Gastroesophageal sphincter (tissue), 4 donors: Measurements from ENCODE around the gene PTPRD. TPM values are rescaled to one million over a fixed set of nuclear protein-coding genes. Genes with fewer than 3 reads are reported as not detected.

Experiments
- ATAC-seq: fragments of 150-250 bp; one replicate; pipeline ENCODE4 v1.9.1; 2016; ENCODE audit warnings: mild to moderate bottlenecking, moderate library complexity
- H3K27ac ChIP-seq, 4 donors: fragments of 200-600 bp; sonication (generic) in 3 of 4; 1 replicate in 3 of 4; 2 replicates in 1 of 4; pipeline ENCODE4 v1.5.1; 2016 to 2019
- H3K27me3 ChIP-seq: fragments of 200-600 bp; sonication (generic); one replicate; pipeline ENCODE4 v1.5.1; 2019
- H3K36me3 ChIP-seq, 2 donors: fragments of 200-600 bp; sonication (generic); one replicate each; pipeline ENCODE4 v1.5.1; 2019; ENCODE audit warnings: control low read depth in 1 of 2
- H3K4me1 ChIP-seq, 3 donors: fragments of 200-600 bp; sonication (generic); 1 replicate in 2 of 3; 2 replicates in 1 of 3; pipeline ENCODE4 v1.5.1; 2016 to 2019; ENCODE audit warnings: control low read depth in 2 of 3
- H3K4me3 ChIP-seq, 2 donors: fragments of 200-600 bp; sonication (generic); one replicate each; pipeline ENCODE4 v1.5.1; 2019; ENCODE audit warnings: mild to moderate bottlenecking in 1 of 2, moderate library complexity in 1 of 2
- H3K9me3 ChIP-seq, 3 donors: fragments of 200-600 bp; sonication (generic); one replicate each; pipeline ENCODE4 v1.5.1; 2017 to 2019; ENCODE audit warnings: control low read depth in 2 of 3
- EP300 ChIP-seq: sonication (generic); formaldehyde crosslinking; IDR thresholded peaks from one replicate; pipeline ENCODE4 v1.6.1; 2017; ENCODE audit warnings: antibody characterized with exemption, mild to moderate bottlenecking
- POLR2A ChIP-seq, 2 donors: fragments of 450-650 bp; IDR thresholded peaks; one replicate each; pipeline ENCODE4 v1.6.1; 2017; ENCODE audit warnings: antibody characterized with exemption in 2 of 2, mild to moderate bottlenecking in 2 of 2, moderate library complexity in 1 of 2
- POLR2AphosphoS5 ChIP-seq: sonication (generic); formaldehyde crosslinking; IDR thresholded peaks from one replicate; pipeline ENCODE4 v1.6.1; 2017; ENCODE audit warnings: antibody characterized with exemption
- WGBS, 2 donors: methylation state at CpG; one replicate each; pipeline ENCODE4 v1.1.5; 2018; ENCODE audit warnings: low coverage in 1 of 2; 5-methylcytosine and 5-hydroxymethylcytosine counted together
- total RNA-seq, 4 donors: library from RNA; depleted of rRNA; stranded (reverse); fragments of >200 nt; gene quantifications; one replicate each; pipeline ENCODE4 v1.1.0, GENCODE V29; 2016
- TF ChIP-seq, protein P1 (sequence below), 4 experiments: fragments of 200-600 bp in 2 of 4; fragments of 450-650 bp in 2 of 4; sonication (generic) in 1 of 4; IDR thresholded peaks; one replicate each; pipeline ENCODE4 v1.5.1; 2017 to 2019; ENCODE audit warnings: antibody characterized with exemption in 4 of 4, mild to moderate bottlenecking in 2 of 4, moderate library complexity in 2 of 4

PTPRD gene
- total RNA-seq, 4 donors from 2014 or later = 3.5 to 53.9 (median 15.8) TPM

DNA sequence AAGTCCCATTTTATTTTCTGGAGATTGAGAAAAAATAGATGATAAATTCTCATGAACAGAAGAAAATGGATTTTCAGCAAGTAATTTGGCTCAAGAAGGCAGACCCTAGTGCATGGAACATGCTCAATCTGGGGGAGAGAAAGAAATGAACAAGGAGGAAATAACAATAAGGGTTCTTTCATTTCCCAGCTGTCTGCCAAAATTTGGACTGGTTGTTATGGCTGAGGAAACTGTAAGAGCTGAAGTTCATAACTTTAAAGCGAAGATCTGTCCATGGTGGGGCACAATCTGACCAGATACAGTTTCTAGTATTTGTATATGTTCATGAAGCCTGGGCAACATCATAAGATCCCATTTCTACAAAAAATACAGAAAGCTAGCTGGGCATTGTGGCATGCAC lies 1426.7 kb downstream of the PTPRD start:
- 33 to 42% methylated on average over 1 of the region's 1 CpG for WGBS, 2 donors
- no peaks in the 10 kb centered on the region for H3K9me3 ChIP-seq
- TF ChIP-seq, protein P1, sequence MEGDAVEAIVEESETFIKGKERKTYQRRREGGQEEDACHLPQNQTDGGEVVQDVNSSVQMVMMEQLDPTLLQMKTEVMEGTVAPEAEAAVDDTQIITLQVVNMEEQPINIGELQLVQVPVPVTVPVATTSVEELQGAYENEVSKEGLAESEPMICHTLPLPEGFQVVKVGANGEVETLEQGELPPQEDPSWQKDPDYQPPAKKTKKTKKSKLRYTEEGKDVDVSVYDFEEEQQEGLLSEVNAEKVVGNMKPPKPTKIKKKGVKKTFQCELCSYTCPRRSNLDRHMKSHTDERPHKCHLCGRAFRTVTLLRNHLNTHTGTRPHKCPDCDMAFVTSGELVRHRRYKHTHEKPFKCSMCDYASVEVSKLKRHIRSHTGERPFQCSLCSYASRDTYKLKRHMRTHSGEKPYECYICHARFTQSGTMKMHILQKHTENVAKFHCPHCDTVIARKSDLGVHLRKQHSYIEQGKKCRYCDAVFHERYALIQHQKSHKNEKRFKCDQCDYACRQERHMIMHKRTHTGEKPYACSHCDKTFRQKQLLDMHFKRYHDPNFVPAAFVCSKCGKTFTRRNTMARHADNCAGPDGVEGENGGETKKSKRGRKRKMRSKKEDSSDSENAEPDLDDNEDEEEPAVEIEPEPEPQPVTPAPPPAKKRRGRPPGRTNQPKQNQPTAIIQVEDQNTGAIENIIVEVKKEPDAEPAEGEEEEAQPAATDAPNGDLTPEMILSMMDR (IDR thresholded peaks at IDR 0.05) = no peak
- TF ChIP-seq EP300 = no peak
- no peak for TF ChIP-seq POLR2AphosphoS5
- no peak for TF ChIP-seq POLR2A (IDR thresholded peaks at IDR 0.05)
- H3K27ac ChIP-seq = no peak overlapping the region
- no peak for ATAC-seq
- H3K4me1 ChIP-seq = peaks cover 0 to 13% (median 0%) of the 10 kb centered on the region in 3 donors
- H3K36me3 ChIP-seq = no peaks in the 10 kb centered on the region
- H3K27me3 ChIP-seq = no peaks in the 10 kb centered on the region
- no peak overlapping the region for H3K4me3 ChIP-seq

DNA sequence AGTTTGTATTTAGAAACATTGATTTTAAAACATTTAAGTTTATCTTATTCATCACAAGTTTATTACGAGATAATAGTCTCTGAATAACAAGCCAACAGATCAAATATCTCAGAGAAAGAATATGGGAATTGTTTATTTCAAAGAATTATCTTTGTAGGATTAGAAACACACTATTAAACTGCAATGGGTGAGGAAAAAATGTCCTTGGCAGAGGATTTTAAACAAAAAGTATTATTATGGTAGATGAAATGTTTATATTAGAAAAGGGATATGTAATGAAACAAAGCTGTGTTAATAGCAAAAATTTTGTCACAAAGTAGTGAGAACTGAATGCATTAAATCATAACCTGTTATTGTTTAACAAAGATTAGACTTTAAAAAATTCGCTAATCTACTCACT lies 1430.4 kb downstream of the PTPRD start:
- no peak overlapping the region for H3K27ac ChIP-seq
- 22 to 25% methylated on average over 2 of the region's 2 CpGs for WGBS, 2 donors
- no peaks in the 10 kb centered on the region for H3K36me3 ChIP-seq
- no peak for TF ChIP-seq POLR2A (IDR thresholded peaks at IDR 0.05)
- TF ChIP-seq, protein P1 (IDR thresholded peaks at IDR 0.05) = no peak
- TF ChIP-seq POLR2AphosphoS5 = no peak
- TF ChIP-seq EP300 = no peak
- no peak for ATAC-seq
- peaks cover 0 to 13% (median 0%) of the 10 kb centered on the region in 3 donors for H3K4me1 ChIP-seq
- H3K27me3 ChIP-seq = no peaks in the 10 kb centered on the region
- H3K4me3 ChIP-seq = no peak overlapping the region
- no peaks in the 10 kb centered on the region for H3K9me3 ChIP-seq

DNA sequence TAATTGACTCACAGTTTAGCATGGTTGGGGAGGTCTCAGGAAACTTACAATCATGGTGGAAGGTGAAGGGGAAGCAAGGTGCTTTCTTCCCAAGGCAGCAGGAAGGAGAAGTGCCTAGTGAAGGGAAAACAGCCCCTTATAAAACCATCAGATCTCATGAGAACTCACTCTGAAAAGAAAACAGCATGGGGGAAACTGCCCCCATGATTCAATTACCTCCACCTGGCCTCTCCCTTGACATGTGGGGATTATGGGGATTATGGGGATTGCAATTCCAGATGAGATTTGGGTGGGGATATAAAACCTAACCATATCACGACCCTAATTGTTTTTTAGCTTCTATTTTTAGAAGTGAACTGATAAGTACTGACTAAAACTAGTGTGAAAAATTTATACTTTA lies 1435.7 kb downstream of the PTPRD start:
- Histone ChIP-seq H3K27ac (no peak overlapping the region), H3K4me1 (peaks cover 0 to 5% (median 0%) of the 10 kb centered on the region in 3 donors), H3K36me3 (no peaks in the 10 kb centered on the region), H3K9me3 (no peaks in the 10 kb centered on the region), H3K4me3 (no peak overlapping the region), H3K27me3 (no peaks in the 10 kb centered on the region)
- no peak for ATAC-seq
- WGBS, 2 donors = 36 to 73% methylated on average over 1 of the region's 1 CpG
- no peak for TF ChIP-seq EP300
- TF ChIP-seq POLR2AphosphoS5 = no peak
- TF ChIP-seq, protein P1 (IDR thresholded peaks at IDR 0.05) = no peak
- no peak for TF ChIP-seq POLR2A (IDR thresholded peaks at IDR 0.05)

DNA sequence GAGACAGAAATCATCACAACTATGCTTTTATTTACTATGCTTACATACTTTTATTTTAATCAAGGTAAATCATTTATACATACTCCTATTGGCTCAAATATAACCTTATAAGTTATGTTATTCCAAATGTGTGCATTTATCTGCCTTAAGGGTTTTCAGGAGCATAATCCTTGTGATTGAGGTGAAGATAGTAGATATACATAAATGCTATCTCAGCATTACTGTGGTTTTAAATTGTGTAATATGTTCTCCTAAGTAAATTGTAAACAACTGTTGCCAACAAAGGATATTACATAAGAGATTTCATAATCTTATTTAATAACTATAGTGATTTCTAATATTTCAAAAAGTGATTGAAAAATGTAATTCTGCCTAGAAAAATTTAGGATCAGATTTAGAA lies 1438.4 kb downstream of the PTPRD start:
- Histone ChIP-seq H3K4me3 (no peak overlapping the region), H3K9me3 (no peaks in the 10 kb centered on the region), H3K27ac (no peak overlapping the region), H3K27me3 (no peaks in the 10 kb centered on the region), H3K4me1 (no peaks in the 10 kb centered on the region), H3K36me3 (no peaks in the 10 kb centered on the region)
- no peak for ATAC-seq
- TF ChIP-seq POLR2AphosphoS5 (no peak), EP300 (no peak), POLR2A (IDR thresholded peaks at IDR 0.05) (no peak)
- TF ChIP-seq, protein P1 (IDR thresholded peaks at IDR 0.05) = no peak

DNA sequence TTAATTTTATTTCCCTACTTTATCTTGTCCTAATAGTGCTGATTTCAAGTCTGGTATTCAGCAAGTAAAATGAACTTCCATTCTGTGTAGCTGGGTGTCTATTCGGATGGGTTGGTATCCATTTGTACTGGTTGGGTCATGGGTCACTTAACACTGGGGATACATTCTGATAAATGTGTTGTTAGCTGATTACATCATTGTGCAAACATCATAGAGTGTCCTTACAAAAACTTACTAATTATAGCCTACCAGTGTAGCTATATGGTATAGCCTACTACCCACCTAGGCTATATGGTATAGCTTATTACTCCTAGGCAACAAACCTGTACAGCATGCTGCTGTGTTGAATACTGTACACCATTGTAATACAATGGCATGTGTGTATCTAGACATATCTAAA lies 1439.5 kb downstream of the PTPRD start:
- H3K27ac ChIP-seq = no peak overlapping the region
- H3K27me3 ChIP-seq = no peaks in the 10 kb centered on the region
- H3K36me3 ChIP-seq = no peaks in the 10 kb centered on the region
- no peak for ATAC-seq
- H3K4me1 ChIP-seq = no peaks in the 10 kb centered on the region
- H3K9me3 ChIP-seq = no peaks in the 10 kb centered on the region
- no peak for TF ChIP-seq EP300
- no peak for TF ChIP-seq POLR2A (IDR thresholded peaks at IDR 0.05)
- TF ChIP-seq, protein P1 (IDR thresholded peaks at IDR 0.05) = no peak
- no peak for TF ChIP-seq POLR2AphosphoS5
- H3K4me3 ChIP-seq = no peak overlapping the region
- 77% methylated on average over 1 of the region's 1 CpG for WGBS, 2 donors
